GM20000 (cell line): ENCODE measurements around the gene NAALADL2.
"Not testable (repeated sequence)": the region's sequence is repeated elsewhere in the genome, so short reads cannot be mapped to it uniquely, and the experiment has no call there.

Source experiments
- DNase-seq: peaks from one replicate; pipeline ENCODE4 v3.0.0; 2012; ENCODE audit warnings: low spot score
- CTCF ChIP-seq: IDR thresholded peaks from 2 replicates; pipeline ENCODE4 v1.5.1; 2012; ENCODE audit warnings: mild to moderate bottlenecking, control low read depth; ENCODE audit errors: extremely low read depth, missing control alignments

NAALADL2 gene

GRCh38 chr3:175153595-175153994, 294.5 kb downstream of the NAALADL2 start:
- DNase-seq, result no peak
- no peak for TF ChIP-seq CTCF

- TF ChIP-seq CTCF, result no peak
- no peak for DNase-seq
Measured at GRCh38 chr3:175155172-175155571, 296.0 kb downstream of the NAALADL2 start.

GRCh38 chr3:175159202-175159601, 300.1 kb downstream of the NAALADL2 start:
- DNase-seq, result no peak
- TF ChIP-seq CTCF, result no peak

- no peak for DNase-seq
- TF ChIP-seq CTCF, result no peak
Measured at GRCh38 chr3:175161291-175161690, 302.2 kb downstream of the NAALADL2 start.

- TF ChIP-seq CTCF, result no peak
- DNase-seq, result no peak
Measured at GRCh38 chr3:175163686-175164085, 304.6 kb downstream of the NAALADL2 start.

- DNase-seq, result not testable (repeated sequence)
Measured at GRCh38 chr3:175173117-175173516, 314.0 kb downstream of the NAALADL2 start.

GRCh38 chr3:175176556-175176955, 317.4 kb downstream of the NAALADL2 start:
- DNase-seq, result no peak
- no peak for TF ChIP-seq CTCF

- DNase-seq, result no peak
- TF ChIP-seq CTCF, result no peak
Measured at GRCh38 chr3:175179055-175179454, 319.9 kb downstream of the NAALADL2 start.
